ENCODE results near the gene ABCC4.

ABCC4 gene

DNA sequence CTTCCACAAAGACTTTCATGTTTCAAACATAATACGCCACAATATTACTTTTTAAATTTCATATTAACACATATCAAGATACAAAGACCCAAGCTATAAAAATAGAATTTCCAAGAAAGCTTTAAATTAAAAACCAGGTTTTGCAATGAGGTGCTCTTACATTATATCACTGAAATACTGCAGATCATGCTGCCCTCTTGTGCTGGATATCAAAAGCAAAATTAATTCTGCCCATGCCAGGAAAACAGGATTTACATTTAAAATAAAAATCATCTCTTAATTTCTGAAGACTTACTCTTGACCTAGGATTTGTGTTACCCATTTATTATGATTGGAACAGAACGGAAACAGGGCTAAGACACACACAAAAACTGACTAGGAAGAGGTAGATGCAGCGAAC lies 145.0 kb downstream of the ABCC4 start:
- DNase-seq (ENCODE audit: low read depth in 2 of 2): no peak

DNA sequence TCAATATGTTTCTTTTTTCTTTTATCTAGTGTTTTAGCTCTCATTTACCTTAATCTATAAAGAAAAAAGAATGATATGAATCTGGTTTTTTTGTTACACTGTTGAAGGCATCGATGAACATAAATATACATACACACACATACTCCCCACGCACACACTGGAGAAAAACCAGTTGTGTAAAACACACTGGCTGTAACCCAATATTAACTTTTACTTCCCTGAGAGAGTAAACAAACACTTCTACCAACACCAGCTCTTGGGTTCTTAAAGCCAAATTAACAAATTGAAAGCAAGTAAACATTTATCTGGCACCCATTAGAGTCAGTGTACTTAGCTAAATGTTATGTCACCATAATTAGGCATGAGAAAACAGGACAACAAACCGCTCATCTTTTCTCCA lies 145.7 kb downstream of the ABCC4 start:
- no peak for DNase-seq (ENCODE audit: low read depth in 2 of 2)

DNA sequence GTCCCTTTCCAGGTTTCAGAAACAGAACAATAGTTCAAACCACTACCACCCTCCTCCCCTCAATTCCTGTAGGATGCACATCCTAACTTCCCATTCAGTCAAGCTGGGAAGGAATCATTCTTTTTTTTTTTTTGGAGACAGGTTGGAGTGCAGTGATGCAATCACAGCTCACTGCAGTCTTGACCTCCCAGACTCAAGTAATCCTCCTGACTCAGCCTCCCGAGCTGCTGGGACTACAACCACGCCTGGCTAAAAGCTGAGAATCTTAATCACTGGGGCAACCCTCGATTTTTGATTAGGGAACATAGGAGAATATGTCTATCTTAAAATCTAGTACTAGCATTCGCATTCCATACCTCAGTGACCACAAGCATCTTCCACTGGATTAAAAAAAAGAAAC lies 146.2 kb downstream of the ABCC4 start:
- DNase-seq (ENCODE audit: low read depth in 2 of 2): no peak

DNA sequence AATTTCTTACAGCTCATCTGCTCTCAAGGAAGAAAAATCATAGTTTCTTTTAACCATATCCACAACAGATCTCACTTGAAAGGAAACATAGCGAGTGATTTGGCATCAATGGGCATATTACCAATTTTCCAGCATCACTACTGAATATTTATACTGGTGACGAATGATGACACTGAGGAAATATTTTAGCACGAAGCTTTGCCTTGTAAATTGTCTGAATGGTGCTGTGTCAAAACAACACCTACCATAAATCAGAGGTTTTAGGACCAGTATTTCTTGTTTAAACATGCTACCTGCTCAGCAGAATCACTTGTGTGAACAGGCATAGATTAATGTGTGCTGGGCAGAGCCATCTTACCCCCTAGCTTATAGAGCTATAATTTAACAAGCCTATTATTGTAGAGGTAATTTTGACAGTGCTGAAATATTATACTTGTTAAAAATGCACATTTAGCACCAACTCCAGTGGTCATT lies 146.8 kb downstream of the ABCC4 start:
- no peak for DNase-seq (ENCODE audit: low read depth in 2 of 2)

DNA sequence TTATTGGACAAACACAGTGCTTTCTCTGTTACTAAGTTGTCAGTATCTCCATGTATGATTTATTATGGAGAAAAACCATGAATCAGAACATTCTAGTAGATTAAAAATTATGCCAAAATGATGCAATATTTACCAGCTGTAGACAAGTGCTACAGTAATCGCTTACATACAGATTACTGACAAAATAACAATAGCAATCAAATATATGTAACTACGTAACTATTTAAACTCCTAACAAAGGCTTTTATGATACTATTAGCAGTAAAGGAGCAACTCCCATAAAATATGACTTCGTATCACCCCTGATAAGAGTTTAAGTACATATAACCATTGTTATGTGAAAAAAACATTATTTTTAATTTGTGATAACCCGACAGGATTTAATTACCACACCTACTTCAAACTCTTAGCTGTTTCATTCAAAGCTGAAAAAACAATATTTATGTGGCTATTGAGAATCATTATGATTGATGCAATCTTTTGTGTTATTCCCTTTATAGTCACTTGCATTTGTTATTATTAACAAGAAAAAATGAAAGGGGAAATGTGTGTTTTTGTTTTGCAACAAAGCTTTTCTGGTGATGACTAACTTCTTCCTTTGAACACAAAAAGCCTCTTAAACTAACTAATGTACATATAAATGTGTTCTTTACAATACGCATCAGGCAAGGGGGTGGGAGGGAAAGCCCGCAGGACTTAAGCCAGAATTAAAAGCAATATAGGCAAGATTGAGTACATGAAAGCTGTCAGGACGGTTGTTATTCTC lies 147.4 kb downstream of the ABCC4 start:
- DNase-seq (ENCODE audit: low read depth in 2 of 2): no peak

DNA sequence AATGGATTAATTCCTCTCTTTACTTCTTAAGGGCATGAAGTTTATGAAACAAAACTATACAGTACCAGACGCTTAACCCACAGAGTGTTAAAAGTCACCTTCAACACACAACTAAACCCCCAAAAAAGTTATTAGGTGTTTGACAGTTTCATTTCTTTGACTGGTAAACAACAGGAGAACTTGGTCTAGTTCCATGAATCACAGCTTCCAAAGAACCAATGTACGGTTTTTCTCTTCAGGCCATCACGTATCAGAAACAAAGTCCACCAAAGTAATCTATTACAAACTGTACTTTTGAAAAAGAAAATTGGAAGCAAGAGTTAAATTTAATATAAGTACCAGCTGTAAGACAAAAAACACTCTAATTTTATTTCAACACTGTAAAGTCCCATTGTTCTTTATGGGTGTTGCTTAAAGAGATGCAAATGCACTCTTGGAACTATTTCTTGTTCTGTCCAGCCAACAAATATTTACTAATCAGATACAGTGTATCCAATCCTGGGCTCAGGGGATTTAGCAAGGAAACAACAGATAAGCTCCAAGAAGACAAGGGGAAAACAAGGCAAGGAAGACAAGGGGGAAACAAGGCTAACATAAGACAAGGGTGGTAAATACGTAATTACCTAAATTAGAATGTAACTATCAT lies 149.2 kb downstream of the ABCC4 start:
- no peak for DNase-seq (ENCODE audit: low read depth in 2 of 2)

DNA sequence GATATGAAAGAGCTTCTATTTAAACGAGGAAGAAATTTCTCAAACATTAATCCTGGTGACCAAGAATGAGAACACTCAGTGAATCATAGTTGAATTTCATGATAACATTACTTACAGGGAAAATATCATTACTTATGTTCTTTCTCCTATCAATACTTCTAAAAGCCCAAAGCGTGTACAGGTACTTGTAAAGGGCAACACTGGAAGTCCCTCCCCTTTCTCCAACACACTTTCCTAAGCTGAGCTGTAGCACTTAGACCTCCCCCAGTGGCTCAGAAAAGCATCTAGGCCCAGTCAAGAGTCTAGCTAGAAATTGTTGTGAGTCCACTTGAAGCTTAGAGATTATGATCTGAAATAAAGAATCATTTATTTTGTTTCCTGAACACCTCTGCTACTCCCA lies 150.7 kb downstream of the ABCC4 start:
- no peak for DNase-seq (ENCODE audit: low read depth in 2 of 2)

DNA sequence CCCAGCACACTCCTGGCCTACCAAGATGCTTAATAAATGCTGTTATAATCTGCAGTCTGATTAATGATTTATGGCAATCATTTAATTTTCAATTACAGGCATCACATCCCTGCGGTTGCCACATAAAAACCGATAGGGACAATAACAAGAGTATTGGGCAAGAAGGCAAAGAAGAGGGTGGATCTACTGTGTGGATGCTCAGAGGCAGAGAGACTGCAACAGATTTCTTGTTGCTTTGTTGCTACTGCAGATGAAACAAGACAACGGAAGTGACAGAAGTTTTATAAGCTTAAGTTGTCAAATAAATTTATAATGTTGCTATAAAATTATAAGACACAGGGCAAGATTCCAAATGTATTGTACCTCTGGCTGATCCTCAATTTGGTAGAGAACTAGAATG lies 154.8 kb downstream of the ABCC4 start:
- no peak for DNase-seq (ENCODE audit: low read depth in 2 of 2)

DNA sequence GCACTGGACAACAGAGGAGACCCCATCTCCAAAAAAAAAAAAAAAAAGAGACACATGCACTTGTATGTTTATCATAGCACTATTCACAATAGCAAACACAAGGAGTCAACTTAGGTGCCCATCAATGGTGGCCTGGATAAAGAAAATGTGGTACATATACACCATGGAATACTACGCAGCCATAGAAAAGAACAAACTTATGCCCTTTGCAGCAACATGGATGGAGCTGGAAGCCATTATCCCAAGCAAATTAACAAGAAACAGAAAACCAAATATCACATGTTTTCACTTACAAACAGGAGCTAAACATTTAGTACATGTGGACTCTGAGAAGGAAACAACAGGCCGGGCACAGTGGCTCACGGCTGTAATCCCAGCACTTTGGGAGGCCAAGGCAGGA lies 155.7 kb downstream of the ABCC4 start:
- no peak for DNase-seq (ENCODE audit: low read depth in 2 of 2)

DNA sequence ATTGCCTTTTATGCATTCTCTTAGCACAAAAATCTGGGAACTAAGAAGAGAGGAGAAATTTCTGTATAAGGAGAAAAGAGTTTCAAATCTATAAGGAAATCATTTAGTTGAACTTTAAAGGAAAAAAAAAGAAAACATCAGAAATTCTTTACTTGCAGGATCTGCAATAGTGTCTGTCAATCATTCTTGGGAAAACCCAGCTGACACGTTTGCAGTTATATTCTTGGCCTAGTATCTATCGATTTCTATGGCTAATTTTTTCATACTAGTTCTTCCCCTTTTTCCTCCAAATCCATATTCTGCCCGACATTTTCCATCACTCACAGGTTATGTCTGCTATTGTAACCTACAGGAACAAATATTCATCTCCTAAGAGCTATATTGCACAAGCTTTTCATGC lies 160.7 kb downstream of the ABCC4 start:
- DNase-seq (ENCODE audit: low read depth in 2 of 2): no peak

DNA sequence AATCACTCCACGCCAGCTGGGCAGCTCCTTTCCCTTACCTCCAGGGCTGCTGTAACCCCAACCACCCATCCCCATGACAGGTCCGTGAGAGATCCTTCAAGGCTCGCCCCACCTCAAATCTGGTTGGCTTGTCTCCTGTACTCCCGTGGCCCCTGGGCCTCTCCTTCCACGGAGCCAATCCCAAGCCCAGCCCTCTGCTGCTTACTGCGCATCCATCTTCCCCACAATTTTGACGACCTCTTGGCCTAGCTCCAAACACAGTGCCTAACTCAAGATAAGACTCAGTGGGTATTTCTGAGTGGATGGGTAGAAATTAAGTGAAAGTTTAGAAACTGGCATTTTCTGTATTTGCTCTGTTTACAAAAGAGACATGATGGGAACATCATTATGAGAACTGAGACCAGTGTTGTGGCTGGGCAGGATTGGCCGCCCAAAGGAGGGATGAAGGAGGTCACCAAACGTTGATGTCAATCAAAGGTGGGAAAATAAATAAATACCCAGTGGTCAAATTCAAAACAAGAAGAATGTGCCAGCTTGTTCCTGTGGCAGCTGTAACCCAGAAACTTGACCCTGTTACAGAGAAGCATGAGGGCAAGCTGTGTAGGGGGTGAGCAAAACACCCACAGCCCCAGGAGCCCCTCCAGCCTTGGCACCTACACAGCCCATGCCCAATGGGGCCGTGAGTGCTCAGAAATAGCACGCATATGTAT lies 162.2 kb downstream of the ABCC4 start:
- no peak for DNase-seq (ENCODE audit: low read depth in 2 of 2)

DNA sequence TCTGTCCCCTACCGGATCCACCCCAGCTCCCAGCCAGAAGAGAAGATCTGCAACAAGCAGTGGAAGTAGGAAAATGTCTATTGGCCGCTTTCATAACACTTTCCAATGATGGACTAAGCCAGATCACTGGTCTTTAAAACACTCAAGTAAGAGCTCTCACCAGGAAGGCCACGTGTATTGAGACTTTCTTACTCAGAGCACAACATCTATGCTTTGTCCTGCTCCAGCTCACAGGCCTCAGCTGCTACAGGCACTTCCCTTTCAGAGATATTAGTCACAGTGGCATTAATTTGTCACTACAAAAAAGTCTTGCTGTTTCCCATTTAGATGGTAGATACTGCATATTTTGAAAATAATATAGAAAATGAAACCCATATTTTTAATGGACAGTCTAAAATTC lies 164.2 kb downstream of the ABCC4 start:
- DNase-seq (ENCODE audit: low read depth in 2 of 2): no peak

DNA sequence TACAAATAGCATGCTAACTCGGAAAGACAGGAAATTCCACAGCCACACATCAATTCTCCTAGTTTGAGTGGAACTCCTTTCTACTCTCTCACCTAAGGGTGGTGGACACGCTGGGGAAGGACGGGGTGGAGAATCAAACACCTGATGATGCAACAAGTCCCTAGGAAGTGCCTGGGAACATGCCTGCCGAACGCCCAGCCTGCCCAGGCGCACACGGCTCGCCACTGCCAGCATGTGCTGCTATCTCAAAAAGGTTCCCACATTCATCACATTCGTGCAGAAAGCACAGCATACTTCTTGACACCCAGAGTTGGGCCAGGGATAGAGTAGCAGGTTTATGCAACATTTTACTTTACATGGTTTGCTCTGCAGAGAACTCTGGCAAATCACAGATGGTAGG lies 164.6 kb downstream of the ABCC4 start:
- DNase-seq (ENCODE audit: low read depth in 2 of 2): no peak

DNA sequence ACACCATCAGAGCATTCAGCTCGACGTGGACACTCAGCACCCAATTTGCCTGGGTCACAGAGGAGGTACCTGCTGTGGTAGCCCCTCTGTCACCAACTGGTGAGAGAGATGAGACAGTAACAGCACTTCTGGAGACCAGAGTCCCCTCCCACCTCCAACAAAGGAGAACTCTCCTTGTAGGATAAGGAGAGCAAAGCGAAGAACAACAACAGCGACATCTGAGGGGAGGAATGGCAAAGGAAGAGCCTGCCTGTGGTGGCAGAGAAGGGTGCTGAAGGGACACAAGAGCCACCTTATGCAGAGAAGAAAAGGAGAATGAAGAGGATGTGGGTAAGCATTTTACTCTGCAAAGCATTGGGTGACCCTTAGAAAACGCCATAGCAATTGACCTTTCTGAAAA lies 167.8 kb downstream of the ABCC4 start:
- no peak for DNase-seq (ENCODE audit: low read depth in 2 of 2)

DNA sequence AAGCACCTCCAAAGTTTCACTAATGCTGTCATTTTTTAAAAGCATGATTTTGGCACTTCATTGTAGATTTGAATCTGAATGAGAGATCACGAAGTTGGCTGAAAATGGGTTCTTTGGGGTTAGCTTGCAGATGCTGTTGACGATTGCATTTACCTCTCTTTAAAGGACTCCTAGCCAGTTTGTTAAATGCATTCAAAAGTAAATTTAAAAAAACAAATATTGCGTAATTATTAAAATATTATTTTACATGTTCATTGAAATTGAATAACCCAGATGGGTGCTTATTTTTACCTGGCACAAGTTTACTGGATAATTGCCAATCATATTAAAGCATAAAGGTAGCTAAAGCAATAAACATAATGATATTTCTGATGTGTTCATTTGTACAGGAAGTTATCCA lies 172.2 kb downstream of the ABCC4 start:
- DNase-seq (ENCODE audit: low read depth in 2 of 2): no peak

DNA sequence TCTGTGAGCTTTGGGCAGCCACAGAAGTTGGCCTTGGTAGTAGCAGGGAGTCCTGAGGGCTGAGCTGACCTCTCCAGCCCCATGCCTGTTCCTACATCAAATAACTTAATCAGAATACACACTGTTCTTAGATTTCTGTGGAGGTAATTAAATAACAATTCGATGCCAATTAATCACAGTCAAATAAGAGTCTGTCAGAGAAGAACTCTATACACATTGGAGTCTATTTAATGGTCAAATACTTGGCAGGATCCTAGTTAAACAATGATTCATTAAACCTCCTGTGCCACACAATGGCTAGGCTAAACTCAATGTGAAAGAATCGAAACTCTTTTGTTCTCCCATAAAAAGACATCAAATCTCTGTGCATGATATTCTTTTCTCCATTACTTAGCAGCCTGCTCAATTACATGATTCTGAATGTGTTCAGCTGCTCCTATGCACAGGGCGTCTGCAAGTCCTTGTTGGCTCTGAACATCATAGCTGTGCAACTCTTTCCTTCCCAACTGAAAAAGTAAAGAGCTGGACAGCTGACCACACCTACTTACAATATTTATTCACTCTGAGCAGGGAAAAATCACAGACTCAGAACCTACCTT lies 173.1 kb downstream of the ABCC4 start:
- DNase-seq (ENCODE audit: low read depth in 2 of 2): no peak

DNA sequence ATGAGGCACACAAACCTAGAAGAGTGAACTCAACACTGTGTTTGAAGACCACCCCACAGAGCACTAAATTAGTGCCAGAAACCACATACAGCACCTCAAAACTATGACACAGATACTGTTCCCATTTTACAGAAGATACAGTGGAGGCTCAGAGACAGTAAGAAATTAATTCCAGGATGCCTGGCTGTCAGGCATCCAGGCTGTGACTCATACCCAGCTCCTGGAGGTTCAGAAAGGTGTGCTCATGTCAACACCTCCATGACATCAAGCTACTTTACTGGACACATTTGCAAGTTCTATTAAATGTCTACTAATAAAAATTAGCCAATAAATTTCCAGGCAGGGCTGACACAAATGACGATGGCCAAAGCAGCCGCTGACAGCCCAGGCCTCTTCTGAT lies 176.3 kb downstream of the ABCC4 start:
- no peak for DNase-seq (ENCODE audit: low read depth in 2 of 2)

DNA sequence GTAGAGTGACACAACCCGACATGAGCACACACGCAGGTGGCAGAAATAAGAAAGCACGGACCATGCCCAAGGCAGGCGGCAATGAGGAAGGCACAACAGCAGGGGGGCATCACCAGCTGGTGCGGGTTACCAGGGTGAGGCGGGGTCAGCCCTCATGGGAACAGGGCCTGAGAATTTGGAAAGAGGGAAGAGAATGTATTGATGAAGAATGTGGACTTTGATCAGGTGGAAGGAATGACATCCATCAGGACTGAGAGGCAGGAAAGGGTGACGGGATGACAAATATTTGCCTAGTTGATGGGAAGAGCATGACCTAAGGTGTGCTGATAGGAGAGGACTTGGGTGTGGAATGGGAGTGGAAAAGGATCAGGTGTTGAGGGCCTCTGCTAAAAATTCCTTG lies 177.5 kb downstream of the ABCC4 start:
- no peak for DNase-seq (ENCODE audit: low read depth in 2 of 2)

DNA sequence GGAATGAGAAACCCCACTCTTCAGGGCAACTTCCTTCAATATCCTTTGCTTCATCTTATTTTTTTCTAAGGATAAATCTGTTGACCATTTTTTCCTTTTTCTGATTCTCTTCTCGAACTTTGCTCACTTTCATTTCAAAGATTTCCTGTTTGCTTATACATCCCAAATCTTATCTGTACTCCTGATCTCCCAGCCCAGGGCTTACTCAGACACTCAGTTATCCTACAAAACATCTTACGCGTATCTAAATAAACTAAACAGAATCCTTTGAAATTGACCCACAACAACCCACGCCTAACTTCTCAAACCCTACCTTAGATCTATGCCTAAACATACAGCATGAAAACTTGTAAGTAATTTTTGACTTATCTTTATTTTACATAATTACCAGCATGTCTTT lies 179.2 kb downstream of the ABCC4 start:
- no peak for DNase-seq (ENCODE audit: low read depth in 2 of 2)

DNA sequence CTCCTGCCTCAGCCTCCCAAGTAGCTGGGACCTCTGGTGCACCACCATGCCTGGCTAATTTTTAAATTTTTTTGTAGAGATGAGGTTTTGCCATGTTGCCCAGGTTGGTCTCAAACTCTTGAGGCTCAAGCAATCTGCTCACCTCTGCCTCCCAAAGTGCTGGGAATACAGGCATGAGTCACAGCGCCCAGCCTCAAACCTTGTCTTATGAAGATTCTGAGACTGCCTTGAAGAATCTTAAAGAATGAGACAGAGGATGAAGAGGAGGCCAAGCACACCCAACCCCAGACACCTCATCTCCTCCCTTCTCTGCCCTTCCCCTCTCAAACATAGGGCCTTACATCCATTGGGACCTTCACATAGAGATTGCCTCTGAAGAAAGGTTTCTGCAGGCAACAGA lies 179.7 kb downstream of the ABCC4 start:
- DNase-seq (ENCODE audit: low read depth in 2 of 2): no peak

DNA sequence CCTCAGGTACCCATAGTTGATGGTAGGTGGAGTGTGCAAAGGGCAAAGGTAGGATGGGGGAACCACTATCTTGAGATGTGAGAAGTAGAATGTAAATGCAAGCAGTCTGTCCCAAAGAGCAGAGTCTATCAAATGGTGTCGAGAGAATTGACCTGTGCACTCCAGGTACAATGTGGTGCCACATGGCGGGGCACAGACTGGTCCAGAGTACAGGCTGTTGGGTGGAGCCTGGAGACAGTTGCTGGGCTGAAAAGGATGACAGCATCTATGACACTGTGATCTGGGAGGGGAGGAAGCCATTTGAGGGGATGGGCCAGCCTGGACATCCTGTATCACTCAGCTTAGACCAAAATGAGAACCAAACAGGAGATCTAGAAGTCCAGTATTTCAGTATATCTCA lies 180.6 kb downstream of the ABCC4 start:
- DNase-seq (ENCODE audit: low read depth in 2 of 2): no peak

DNA sequence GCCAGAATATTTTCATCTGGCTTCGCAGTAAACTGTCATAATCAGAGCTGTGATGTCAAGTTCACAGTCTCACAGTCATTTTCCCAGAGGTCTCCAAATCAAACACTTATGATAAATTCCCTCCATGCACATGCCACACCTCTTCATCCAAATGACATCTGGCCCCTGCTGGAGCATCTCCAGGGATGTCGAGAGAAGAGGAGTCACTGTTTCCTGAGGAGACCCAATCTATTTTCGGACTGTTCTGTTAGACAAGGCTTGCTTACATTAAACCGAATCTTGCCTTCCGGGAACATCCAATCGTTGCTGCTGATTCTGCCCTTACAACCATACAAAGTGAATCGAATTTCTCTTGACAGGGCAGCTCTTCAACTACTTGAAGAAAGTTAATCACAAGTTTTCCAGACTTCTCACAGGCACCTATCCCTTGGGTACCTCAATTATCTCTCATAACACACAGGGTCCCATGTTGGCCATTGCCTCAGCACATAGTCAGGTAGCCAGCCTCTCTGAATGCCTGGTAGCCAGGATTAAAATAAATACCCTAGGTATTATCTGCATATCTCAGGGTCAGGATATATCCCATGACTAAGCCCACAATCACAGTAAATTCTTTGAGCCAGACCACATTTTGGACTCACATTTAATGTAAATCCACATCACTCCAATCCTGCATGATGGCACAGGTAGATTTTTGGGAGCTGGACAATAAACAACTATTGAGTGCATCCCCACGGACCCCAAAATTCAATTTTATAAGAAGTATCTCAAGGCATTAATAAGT lies 182.5 kb downstream of the ABCC4 start:
- DNase-seq (ENCODE audit: low read depth in 2 of 2): no peak

Measured in activated CD8-positive, alpha-beta memory T cell treated with anti-CD3 and anti-CD28 coated beads for 4 hours (primary cell).